GM18517 (cell line): ENCODE data around the gene UNC119.

Experiments used
- ATAC-seq: cut with Tn5 transposase; IDR thresholded peaks from one replicate; pipeline ENCODE4 v1.9.1; 2021; ENCODE audit warnings: mild to moderate bottlenecking, moderate library complexity; ENCODE audit not compliant: unreplicated experiment

Gene UNC119

GRCh38 chr17:28500712-28501379 lies 51.6 kb downstream of the UNC119 start:
- peak; percentile 43 for ATAC-seq

GRCh38 chr17:28499684-28500357 lies 52.6 kb downstream of the UNC119 start:
- no peak for ATAC-seq

DNA sequence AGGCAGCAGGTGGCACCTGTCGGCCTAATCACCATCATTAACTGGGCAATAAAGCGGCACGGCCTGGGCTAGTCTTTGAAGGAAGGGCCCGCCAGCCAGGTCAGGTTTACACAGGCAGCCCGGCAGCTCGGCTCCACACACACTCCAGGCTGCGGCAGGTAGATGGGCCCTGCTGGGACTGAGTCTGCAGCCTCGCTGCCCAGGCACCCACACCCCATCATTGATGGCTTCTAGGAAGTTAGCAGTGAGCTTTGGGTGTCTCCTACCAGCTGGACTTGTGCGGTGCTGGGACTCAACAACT lies 53.1 kb downstream of the UNC119 start:
- ATAC-seq: no peak

- ATAC-seq: no peak
These were observed 53.6 kb downstream of the UNC119 start for GRCh38 chr17:28498652-28499363.

- ATAC-seq: no peak
These were observed 54.5 kb downstream of the UNC119 start for GRCh38 chr17:28497931-28498330.
